ENCODE results near the gene TIMM29. TPM values are rescaled to one million over a fixed set of nuclear protein-coding genes. Genes with fewer than 3 reads are reported as not detected.

The TIMM29 gene
- total RNA-seq: 31.8 and 34.8 TPM in 2 replicates

- Histone ChIP-seq H3K36me3 (ENCODE audit: insufficient read depth, low read length) (peaks cover 33% of the 10 kb centered on the region), H3K79me2 (ENCODE audit: insufficient read depth, low read length) (peaks cover 61% of the 10 kb centered on the region)
- TF ChIP-seq CTCF (IDR thresholded peaks at IDR 0.05; ENCODE audit: extremely low read depth, low read depth, low read length): no peak
Measured at GRCh38 chr19:10928563-10929401, at the start of gene TIMM29, which contains the start of gene YIPF2. Gene TIMM29, plus strand, starts transcription at chr19:10928811. Its CDS starts 12 bp downstream, at chr19:10928823. Gene YIPF2, minus strand, starts transcription at chr19:10928639. Its CDS starts 229 bp downstream, at chr19:10928410.

GRCh38 chr19:10881403-10882107 lies 47.1 kb upstream of the TIMM29 start:
- no peaks in the 10 kb centered on the region for H3K4me1 ChIP-seq (ENCODE audit: insufficient read depth, low read length)
- H4K20me1 ChIP-seq (ENCODE audit: insufficient read depth, low read length): peaks cover 47% of the 10 kb centered on the region
- H3K79me2 ChIP-seq (ENCODE audit: insufficient read depth, low read length): peaks cover 87% of the 10 kb centered on the region
- no peak overlapping the region for H3K4me2 ChIP-seq (ENCODE audit: insufficient read depth, low read length)
- no peak overlapping the region for H3K27ac ChIP-seq (ENCODE audit: low read depth, low read length)
- peak; percentile 48 for DNase-seq (ENCODE audit: insufficient read length, low spot score, missing footprints)
- H3K4me3 ChIP-seq (ENCODE audit: insufficient read depth, low read length): no peak overlapping the region
- no peaks in the 10 kb centered on the region for H3K9me3 ChIP-seq (ENCODE audit: low read depth, low read length)
- H2AFZ ChIP-seq (ENCODE audit: low read length): no peak overlapping the region
- no peak for TF ChIP-seq CTCF (IDR thresholded peaks at IDR 0.05; ENCODE audit: extremely low read depth, low read depth, low read length)
- no peaks in the 10 kb centered on the region for H3K36me3 ChIP-seq (ENCODE audit: insufficient read depth, low read length)
- H3K27me3 ChIP-seq (ENCODE audit: insufficient read depth, low read length): no peaks in the 10 kb centered on the region

More at GRCh38 chr19:10928563-10929401, at the start of gene TIMM29, which contains the start of gene YIPF2:
- peak within 1 kb of the TSS; percentile 91 for H3K4me3 ChIP-seq (ENCODE audit: insufficient read depth, low read length)
- H3K27ac ChIP-seq (ENCODE audit: low read depth, low read length): peak within 1 kb of the TSS; percentile 70
- peak within 1 kb of the TSS; percentile 57 for H2AFZ ChIP-seq (ENCODE audit: low read length)
- H3K4me2 ChIP-seq (ENCODE audit: insufficient read depth, low read length): peak within 1 kb of the TSS; percentile 94
- peaks cover 17% of the 10 kb centered on the region for H3K4me1 ChIP-seq (ENCODE audit: insufficient read depth, low read length)
- H3K27me3 ChIP-seq (ENCODE audit: insufficient read depth, low read length): no peaks in the 10 kb centered on the region
- H4K20me1 ChIP-seq (ENCODE audit: insufficient read depth, low read length): peaks cover 17% of the 10 kb centered on the region
- peak; percentile 100 for DNase-seq (ENCODE audit: insufficient read length, low spot score, missing footprints)
- H3K9me3 ChIP-seq (ENCODE audit: low read depth, low read length): no peaks in the 10 kb centered on the region

GRCh38 chr19:10882108-10882457 lies 46.5 kb upstream of the TIMM29 start:
- Histone ChIP-seq H3K27ac (ENCODE audit: low read depth, low read length) (no peak overlapping the region), H3K27me3 (ENCODE audit: insufficient read depth, low read length) (no peaks in the 10 kb centered on the region), H3K4me3 (ENCODE audit: insufficient read depth, low read length) (no peak overlapping the region), H3K79me2 (ENCODE audit: insufficient read depth, low read length) (peaks cover 87% of the 10 kb centered on the region), H3K36me3 (ENCODE audit: insufficient read depth, low read length) (no peaks in the 10 kb centered on the region), H2AFZ (ENCODE audit: low read length) (no peak overlapping the region), H3K4me1 (ENCODE audit: insufficient read depth, low read length) (no peaks in the 10 kb centered on the region), H3K4me2 (ENCODE audit: insufficient read depth, low read length) (no peak overlapping the region), H4K20me1 (ENCODE audit: insufficient read depth, low read length) (peaks cover 47% of the 10 kb centered on the region), H3K9me3 (ENCODE audit: low read depth, low read length) (no peaks in the 10 kb centered on the region)
- DNase-seq (ENCODE audit: insufficient read length, low spot score, missing footprints): no peak
- TF ChIP-seq CTCF (IDR thresholded peaks at IDR 0.05; ENCODE audit: extremely low read depth, low read depth, low read length): no peak

- Histone ChIP-seq H3K4me2 (ENCODE audit: insufficient read depth, low read length) (no peak overlapping the region), H2AFZ (ENCODE audit: low read length) (no peak overlapping the region), H4K20me1 (ENCODE audit: insufficient read depth, low read length) (peaks cover 62% of the 10 kb centered on the region), H3K4me1 (ENCODE audit: insufficient read depth, low read length) (no peaks in the 10 kb centered on the region), H3K79me2 (ENCODE audit: insufficient read depth, low read length) (peaks cover 87% of the 10 kb centered on the region), H3K27me3 (ENCODE audit: insufficient read depth, low read length) (no peaks in the 10 kb centered on the region), H3K36me3 (ENCODE audit: insufficient read depth, low read length) (no peaks in the 10 kb centered on the region), H3K9me3 (ENCODE audit: low read depth, low read length) (no peaks in the 10 kb centered on the region), H3K27ac (ENCODE audit: low read depth, low read length) (no peak overlapping the region), H3K4me3 (ENCODE audit: insufficient read depth, low read length) (no peak overlapping the region)
- peak; percentile 94 for DNase-seq (ENCODE audit: insufficient read length, low spot score, missing footprints)
- no peak for TF ChIP-seq CTCF (IDR thresholded peaks at IDR 0.05; ENCODE audit: extremely low read depth, low read depth, low read length)
Measured at GRCh38 chr19:10884274-10884673, 44.3 kb upstream of the TIMM29 start.
